K562 (cell line): Measurements from ENCODE around the gene HS3ST4.

Experiments used
- ADNP ChIP-seq: fragments of 200-800 bp; sonication (Bioruptor generic); IDR thresholded peaks from 2 replicates; pipeline ENCODE4 v1.6.1; 2016; ENCODE audit warnings: missing genetic modification characterization, missing compliant biosample characterization
- ZBTB7A ChIP-seq: IDR thresholded peaks from 2 replicates; pipeline ENCODE4 v1.6.1; 2011; ENCODE audit warnings: low read depth, mild to moderate bottlenecking, low read length, moderate library complexity, borderline replicate concordance; ENCODE audit not compliant: control insufficient read depth

DNA sequence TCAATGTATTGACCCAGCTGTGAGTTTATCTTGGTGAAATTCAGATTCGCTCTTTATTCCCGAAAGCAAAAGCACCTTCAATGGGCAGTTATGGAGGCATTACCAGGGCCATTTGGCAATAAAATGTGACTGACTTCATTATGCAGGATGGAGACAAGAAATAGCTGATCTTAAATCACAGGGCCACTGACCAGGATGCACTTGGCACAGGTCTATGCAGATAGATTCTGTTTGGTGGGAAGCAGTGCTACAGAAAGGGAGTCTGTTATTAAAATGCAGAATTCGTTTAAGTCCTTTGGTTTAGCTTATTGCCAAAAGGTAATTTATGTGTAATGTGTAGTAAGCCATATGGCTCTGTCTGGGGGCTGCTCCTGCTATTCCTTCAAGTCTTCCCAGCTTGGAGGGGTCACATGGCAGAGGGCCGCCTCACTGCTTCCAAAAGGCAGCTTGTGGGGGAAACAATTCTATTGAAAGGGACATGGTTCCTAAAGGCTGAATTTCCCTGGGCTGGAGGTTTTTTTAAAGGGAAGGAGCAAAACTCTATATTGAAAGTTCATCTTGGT is 239.8 kb downstream of the HS3ST4 start:
- TF ChIP-seq ADNP (tag), result no peak
- no peak for TF ChIP-seq ZBTB7A
